Measurements from ENCODE around the gene EPG5.
"Not testable (repeated sequence)": the region's sequence is repeated elsewhere in the genome, so short reads cannot be mapped to it uniquely, and the experiment has no call there.

The EPG5 gene

GRCh38 chr18:45838302-45839070 is 128.6 kb downstream of the EPG5 start:
- Mint-ChIP-seq H3K36me3 (peaks cover 5 to 18% of the 10 kb centered on the region in 2 donors), H3K9me3 (no peaks in the 10 kb centered on the region), H3K27me3 (peaks cover 64 to 72% of the 10 kb centered on the region in 2 donors), H3K27ac (no peak overlapping the region), H3K4me1 (peaks cover 5 to 19% of the 10 kb centered on the region in 2 donors), H3K4me3 (peak overlapping the region; percentile 23 to 26)
- ATAC-seq (replicated peaks), result no peak
- no peak for DNase-seq

GRCh38 chr18:45837283-45838070 is 129.7 kb downstream of the EPG5 start:
- Mint-ChIP-seq H3K27ac (no peak overlapping the region), H3K27me3 (peaks cover 64 to 72% of the 10 kb centered on the region in 2 donors), H3K4me3 (peak overlapping the region in 1 of 2 donors; percentile 10), H3K4me1 (peaks cover 5 to 19% of the 10 kb centered on the region in 2 donors), H3K36me3 (peaks cover 5 to 16% of the 10 kb centered on the region in 2 donors), H3K9me3 (no peaks in the 10 kb centered on the region)
- ATAC-seq (replicated peaks) (peak; percentile 66 to 79), DNase-seq (no peak)

DNA sequence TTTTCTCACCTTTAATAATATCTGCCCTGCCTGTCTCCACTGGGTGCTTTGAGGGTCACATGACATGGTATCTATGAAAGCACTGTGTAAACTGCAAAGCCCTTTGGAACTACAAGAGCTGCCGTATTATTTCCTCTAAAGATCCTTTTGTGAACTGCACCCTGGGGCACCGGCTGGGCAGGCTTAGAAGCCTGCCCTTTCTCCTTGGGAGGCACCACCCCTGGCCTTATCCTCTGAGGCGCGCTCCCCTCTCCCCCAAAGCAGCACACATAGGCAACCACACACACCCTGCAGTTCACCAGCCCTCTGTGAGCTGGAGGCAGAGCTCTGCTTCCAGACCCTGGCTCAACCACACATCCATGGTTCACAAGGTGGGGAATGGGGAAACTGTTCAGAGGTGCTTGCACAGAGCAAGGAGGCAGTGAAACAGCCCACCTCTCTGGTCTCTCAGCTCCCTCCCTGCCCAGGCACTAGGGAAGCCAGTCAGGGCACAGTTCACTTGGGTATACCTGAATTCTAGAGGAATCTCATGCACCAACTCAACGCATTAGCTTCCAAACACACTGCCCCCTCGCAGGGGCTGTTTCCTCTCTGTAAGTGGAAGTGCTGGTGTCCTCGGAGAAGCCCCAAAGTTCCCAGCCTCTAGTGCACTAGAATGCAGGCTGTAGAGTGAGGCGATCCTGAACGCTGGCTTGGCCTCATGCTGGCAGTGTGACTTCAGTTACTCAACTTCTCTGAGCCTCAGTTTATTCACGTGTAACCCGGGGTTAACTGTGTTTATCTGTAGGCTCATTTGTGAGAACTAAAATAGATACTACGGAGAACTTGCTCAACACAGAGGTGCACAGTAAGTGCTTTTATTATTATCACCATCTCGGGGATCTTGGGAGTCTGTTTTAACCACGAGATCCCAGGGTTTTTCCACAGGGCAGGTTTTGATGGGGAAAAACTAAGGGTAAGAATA is 130.6 kb downstream of the EPG5 start:
- peaks cover 67 to 78% of the 10 kb centered on the region in 2 donors for H3K27me3 Mint-ChIP-seq
- H3K9me3 Mint-ChIP-seq, result no peaks in the 10 kb centered on the region
- ATAC-seq (replicated peaks), result no peak
- H3K4me1 Mint-ChIP-seq, result peaks cover 5 to 19% of the 10 kb centered on the region in 2 donors
- peaks cover 2 to 6% of the 10 kb centered on the region in 2 donors for H3K36me3 Mint-ChIP-seq
- no peak for DNase-seq
- peak overlapping the region in 1 of 2 donors; percentile 14 for H3K4me3 Mint-ChIP-seq
- H3K27ac Mint-ChIP-seq, result no peak overlapping the region

- DNase-seq, result no peak
Observed at GRCh38 chr18:45835057-45835636, 132.0 kb downstream of the EPG5 start.

DNA sequence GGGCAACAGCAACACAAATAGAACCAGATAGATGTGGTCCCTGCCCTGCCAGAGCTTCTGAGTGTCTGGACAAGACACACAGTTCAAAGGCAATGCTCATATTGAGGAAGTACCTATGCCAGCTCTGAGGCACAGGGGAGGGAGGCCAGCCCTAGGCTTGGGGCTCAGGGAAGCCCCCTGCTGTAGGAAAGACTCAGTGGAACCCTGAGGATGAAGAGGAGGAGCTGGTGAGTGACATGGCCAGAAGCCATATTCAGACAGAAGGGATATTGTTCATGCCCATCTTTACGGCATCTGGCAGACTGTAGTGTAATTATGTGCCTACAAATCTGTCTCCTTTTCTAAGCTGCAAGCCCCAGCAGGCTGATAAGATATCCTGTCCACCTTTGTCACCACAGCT is 132.8 kb downstream of the EPG5 start:
- no peak for DNase-seq
- Mint-ChIP-seq H3K27ac (no peak overlapping the region), H3K4me3 (no peak overlapping the region), H3K36me3 (no peaks in the 10 kb centered on the region), H3K27me3 (peaks cover 45 to 72% of the 10 kb centered on the region in 2 donors), H3K4me1 (peaks cover 6 to 18% of the 10 kb centered on the region in 2 donors), H3K9me3 (no peaks in the 10 kb centered on the region)
- ATAC-seq (replicated peaks), result no peak

More at GRCh38 chr18:45835057-45835636, 132.0 kb downstream of the EPG5 start:
- Mint-ChIP-seq H3K4me1 (peaks cover 2 to 15% of the 10 kb centered on the region in 2 donors), H3K36me3 (no peaks in the 10 kb centered on the region), H3K4me3 (no peak overlapping the region), H3K27ac (no peak overlapping the region), H3K27me3 (peaks cover 53 to 72% of the 10 kb centered on the region in 2 donors), H3K9me3 (no peaks in the 10 kb centered on the region)
- no peak for ATAC-seq (replicated peaks)

DNA sequence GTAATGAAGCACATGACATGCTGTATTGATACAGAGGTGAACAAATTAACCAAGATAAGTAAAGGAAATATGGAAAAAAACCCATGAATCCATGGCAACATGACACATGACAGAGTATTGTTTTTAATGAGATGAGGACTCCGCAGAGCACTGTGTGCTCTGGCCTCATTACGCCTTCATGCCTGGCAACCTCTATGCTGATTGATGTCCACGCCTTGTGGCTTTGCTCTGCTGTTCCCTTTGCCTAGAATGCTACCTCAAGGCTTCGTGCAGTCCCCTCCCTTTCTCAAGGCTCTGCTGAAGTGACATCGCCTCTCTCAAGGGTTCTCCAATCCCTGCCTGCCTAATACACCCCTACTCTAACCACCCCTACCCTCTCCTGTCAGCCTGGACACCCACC is 133.3 kb downstream of the EPG5 start:
- DNase-seq (no peak), ATAC-seq (replicated peaks) (no peak)
- Mint-ChIP-seq H3K36me3 (no peaks in the 10 kb centered on the region), H3K4me3 (no peak overlapping the region), H3K27ac (no peak overlapping the region), H3K9me3 (no peaks in the 10 kb centered on the region), H3K4me1 (peaks cover 9 to 19% of the 10 kb centered on the region in 2 donors), H3K27me3 (peaks cover 43 to 72% of the 10 kb centered on the region in 2 donors)

GRCh38 chr18:45830917-45831316 is 136.2 kb downstream of the EPG5 start:
- no peaks in the 10 kb centered on the region for H3K9me3 Mint-ChIP-seq
- ATAC-seq (replicated peaks), result no peak
- peaks cover 0 to 1% of the 10 kb centered on the region in 2 donors for H3K36me3 Mint-ChIP-seq
- H3K27me3 Mint-ChIP-seq, result peaks cover 30 to 57% of the 10 kb centered on the region in 2 donors
- H3K27ac Mint-ChIP-seq, result no peak overlapping the region
- peaks cover 23 to 39% of the 10 kb centered on the region in 2 donors for H3K4me1 Mint-ChIP-seq
- H3K4me3 Mint-ChIP-seq, result no peak overlapping the region
- DNase-seq, result no peak

- Mint-ChIP-seq H3K27me3 (peaks cover 25 to 50% of the 10 kb centered on the region in 2 donors), H3K9me3 (no peaks in the 10 kb centered on the region), H3K4me3 (no peak overlapping the region), H3K27ac (no peak overlapping the region), H3K36me3 (peaks cover 0 to 3% of the 10 kb centered on the region in 2 donors), H3K4me1 (peaks cover 29 to 49% of the 10 kb centered on the region in 2 donors)
- DNase-seq (no peak), ATAC-seq (replicated peaks) (no peak)
Observed at GRCh38 chr18:45829855-45830254, 137.3 kb downstream of the EPG5 start.

GRCh38 chr18:45828917-45829811 is 138.0 kb downstream of the EPG5 start:
- DNase-seq (no peak), ATAC-seq (replicated peaks) (no peak)
- no peak overlapping the region for H3K27ac Mint-ChIP-seq
- H3K4me3 Mint-ChIP-seq, result no peak overlapping the region
- peaks cover 27 to 50% of the 10 kb centered on the region in 2 donors for H3K27me3 Mint-ChIP-seq
- H3K4me1 Mint-ChIP-seq, result peaks cover 33 to 56% of the 10 kb centered on the region in 2 donors
- peaks cover 0 to 3% of the 10 kb centered on the region in 2 donors for H3K36me3 Mint-ChIP-seq
- H3K9me3 Mint-ChIP-seq, result peaks cover 0 to 3% of the 10 kb centered on the region in 2 donors

GRCh38 chr18:45826716-45827115 is 140.4 kb downstream of the EPG5 start:
- peak overlapping the region; percentile 44 for H3K27ac Mint-ChIP-seq
- DNase-seq; H3K9me3 Mint-ChIP-seq; H3K36me3 Mint-ChIP-seq; ATAC-seq (replicated peaks); H3K4me3 Mint-ChIP-seq: not testable (repeated sequence)
- peaks cover 21 to 52% of the 10 kb centered on the region in 2 donors for H3K27me3 Mint-ChIP-seq
- peaks cover 33 to 57% of the 10 kb centered on the region in 2 donors for H3K4me1 Mint-ChIP-seq

DNA sequence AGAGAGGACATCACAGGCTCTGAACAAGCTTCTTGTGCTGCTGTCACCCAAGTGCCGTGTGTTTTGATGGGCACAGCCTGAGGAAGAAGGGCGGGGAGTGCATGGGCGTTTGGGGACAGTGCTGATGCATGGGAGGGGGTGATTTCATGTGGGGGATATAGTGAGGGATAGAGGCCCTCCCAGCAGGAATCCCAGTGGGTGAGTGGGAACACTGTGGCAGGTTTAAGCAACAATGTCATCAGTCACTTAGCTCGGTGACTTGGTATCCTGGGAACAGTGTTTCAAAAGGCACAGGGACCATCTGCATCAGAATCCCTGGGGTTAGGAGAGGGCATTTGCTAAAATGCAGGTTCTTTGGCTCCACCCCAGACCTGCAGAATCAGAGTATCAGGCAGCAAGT is 141.0 kb downstream of the EPG5 start:
- Mint-ChIP-seq H3K4me3 (no peak overlapping the region), H3K27ac (no peak overlapping the region)

GRCh38 chr18:45825258-45826044 is 141.7 kb downstream of the EPG5 start, which contains the start of gene SIGLEC15:
TSS of gene SIGLEC15 (plus strand) at chr18:45825675. CDS start at chr18:45825729, 54 bp downstream.
- peaks cover 0 to 3% of the 10 kb centered on the region in 2 donors for H3K36me3 Mint-ChIP-seq
- ATAC-seq (replicated peaks), result no peak
- peaks cover 21 to 58% of the 10 kb centered on the region in 2 donors for H3K27me3 Mint-ChIP-seq
- H3K4me1 Mint-ChIP-seq, result peaks cover 33 to 57% of the 10 kb centered on the region in 2 donors
- no peak within 1 kb of the TSS for H3K4me3 Mint-ChIP-seq
- no peak for DNase-seq
- peak within 1 kb of the TSS; percentile 52 for H3K27ac Mint-ChIP-seq
- H3K9me3 Mint-ChIP-seq, result peaks cover 0 to 11% of the 10 kb centered on the region in 2 donors

More for the DNA sequence above, 141.0 kb downstream of the EPG5 start:
- Mint-ChIP-seq H3K27me3 (peaks cover 21 to 54% of the 10 kb centered on the region in 2 donors), H3K9me3 (peaks cover 0 to 11% of the 10 kb centered on the region in 2 donors), H3K36me3 (peaks cover 0 to 3% of the 10 kb centered on the region in 2 donors), H3K4me1 (peaks cover 33 to 57% of the 10 kb centered on the region in 2 donors)
- no peak for ATAC-seq (replicated peaks)
- DNase-seq, result no peak
